ENCODE measurements around the gene CALHM4. TPM values are rescaled to one million over a fixed set of nuclear protein-coding genes. Genes with fewer than 3 reads are reported as not detected.

Gene CALHM4
- under 1 TPM in 1 of 12 donors, not detected in 11; 0.38 TPM for polyA plus RNA-seq (ENCODE audit: insufficient read length in 12 of 12)
- long read RNA-seq, donor 1 = 0 reads
- long read RNA-seq, donor 2 = 0 reads
- long read RNA-seq, donor 3 = 0 reads
- long read RNA-seq, donor 4 = 0 reads
- long read RNA-seq, donor 5 = 0 reads
- long read RNA-seq, donor 6 = 0 reads
- long read RNA-seq, donor 7 = 0 reads
- long read RNA-seq, donor 8 = 0 reads
- long read RNA-seq, donor 9 = 0 reads
- long read RNA-seq, donor 10 = 0 reads
- long read RNA-seq, donor 11 = 0 reads

GRCh38 chr6:116553451-116553850 lies at the start of gene CALHM4:
Gene CALHM4, plus strand, starts transcription at chr6:116553751. Its CDS starts 43 bp downstream, at chr6:116553794.
- DNase-seq = no peak

GRCh38 chr6:116507324-116507723 lies 46.2 kb upstream of the CALHM4 start:
- DNase-seq = no peak

GRCh38 chr6:116508527-116508926 lies 45.0 kb upstream of the CALHM4 start:
- DNase-seq = no peak

GRCh38 chr6:116511424-116512110 lies 42.0 kb upstream of the CALHM4 start, which contains the start of gene CALHM5:
Gene CALHM5, plus strand, starts transcription at chr6:116511639. Its CDS starts 58 bp downstream, at chr6:116511697.
- DNase-seq = peak; percentile 43

- DNase-seq = no peak
These were observed 41.4 kb upstream of the CALHM4 start for GRCh38 chr6:116512111-116512559.

- DNase-seq = peak; percentile 28
These were observed 40.8 kb upstream of the CALHM4 start for GRCh38 chr6:116512734-116513133.

GRCh38 chr6:116513224-116513875 lies 40.2 kb upstream of the CALHM4 start:
- no peak for DNase-seq

- DNase-seq = no peak
These were observed 39.4 kb upstream of the CALHM4 start for GRCh38 chr6:116514111-116514510.

GRCh38 chr6:116515141-116515540 lies 38.4 kb upstream of the CALHM4 start:
- DNase-seq = no peak

GRCh38 chr6:116518621-116519368 lies 34.8 kb upstream of the CALHM4 start:
- DNase-seq = no peak

GRCh38 chr6:116522896-116523295 lies 30.7 kb upstream of the CALHM4 start:
- DNase-seq = no peak

- no peak for DNase-seq
These were observed 29.3 kb upstream of the CALHM4 start for GRCh38 chr6:116524236-116524635.

GRCh38 chr6:116528133-116528532 lies 25.4 kb upstream of the CALHM4 start:
- no peak for DNase-seq

- DNase-seq = no peak
These were observed 24.8 kb upstream of the CALHM4 start for GRCh38 chr6:116528780-116529179.

GRCh38 chr6:116529466-116530290 lies 23.9 kb upstream of the CALHM4 start:
- DNase-seq = no peak

- DNase-seq = no peak
These were observed 23.1 kb upstream of the CALHM4 start for GRCh38 chr6:116530436-116530835.

- DNase-seq = peak; percentile 67
These were observed 21.6 kb upstream of the CALHM4 start for GRCh38 chr6:116531675-116532570.

- DNase-seq = no peak
These were observed 20.2 kb upstream of the CALHM4 start for GRCh38 chr6:116533233-116533957.

- DNase-seq = no peak
These were observed 18.4 kb upstream of the CALHM4 start for GRCh38 chr6:116535109-116535508.
